ENCODE data around the gene CHIT1.

DNA sequence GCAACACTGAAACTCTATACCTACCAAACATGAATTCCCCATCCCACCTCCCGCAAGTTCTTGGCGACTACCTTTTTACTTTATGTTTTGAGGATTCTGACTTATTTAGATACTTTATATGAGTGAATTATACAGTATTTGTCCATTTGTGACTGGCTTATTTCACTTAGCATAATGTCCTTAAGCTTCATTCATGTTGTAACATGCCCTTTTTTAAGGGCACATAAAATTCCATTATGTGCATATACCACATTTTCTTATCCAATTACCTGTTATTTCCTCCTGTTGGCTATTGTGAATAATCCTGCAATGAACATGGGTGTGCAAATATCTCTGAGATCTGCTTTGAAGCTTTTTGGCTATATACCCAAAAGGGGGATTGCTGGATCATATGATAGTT lies 22.0 kb upstream of the CHIT1 start:
- TF ChIP-seq, protein P1, sequence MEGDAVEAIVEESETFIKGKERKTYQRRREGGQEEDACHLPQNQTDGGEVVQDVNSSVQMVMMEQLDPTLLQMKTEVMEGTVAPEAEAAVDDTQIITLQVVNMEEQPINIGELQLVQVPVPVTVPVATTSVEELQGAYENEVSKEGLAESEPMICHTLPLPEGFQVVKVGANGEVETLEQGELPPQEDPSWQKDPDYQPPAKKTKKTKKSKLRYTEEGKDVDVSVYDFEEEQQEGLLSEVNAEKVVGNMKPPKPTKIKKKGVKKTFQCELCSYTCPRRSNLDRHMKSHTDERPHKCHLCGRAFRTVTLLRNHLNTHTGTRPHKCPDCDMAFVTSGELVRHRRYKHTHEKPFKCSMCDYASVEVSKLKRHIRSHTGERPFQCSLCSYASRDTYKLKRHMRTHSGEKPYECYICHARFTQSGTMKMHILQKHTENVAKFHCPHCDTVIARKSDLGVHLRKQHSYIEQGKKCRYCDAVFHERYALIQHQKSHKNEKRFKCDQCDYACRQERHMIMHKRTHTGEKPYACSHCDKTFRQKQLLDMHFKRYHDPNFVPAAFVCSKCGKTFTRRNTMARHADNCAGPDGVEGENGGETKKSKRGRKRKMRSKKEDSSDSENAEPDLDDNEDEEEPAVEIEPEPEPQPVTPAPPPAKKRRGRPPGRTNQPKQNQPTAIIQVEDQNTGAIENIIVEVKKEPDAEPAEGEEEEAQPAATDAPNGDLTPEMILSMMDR (IDR thresholded peaks at IDR 0.05; ENCODE audit: low read depth, low read length), result no peak
- no peak for TF ChIP-seq POLR2A (IDR thresholded peaks at IDR 0.05; ENCODE audit: extremely low read depth, insufficient read length)
